Fibroblast of lung (primary cell): ENCODE results near the gene MRPS2. TPM values are rescaled to one million over a fixed set of nuclear protein-coding genes. Genes with fewer than 3 reads are reported as not detected.

Experiments
- DNase-seq, 2 donors: peaks; one replicate each; pipeline versions ENCODE4 v3.0.0 to v3.0.0-alpha.2; 2010; ENCODE audit warnings: low read depth in 2 of 2
- H2AFZ ChIP-seq: 2 replicates; pipeline ENCODE4 v1.5.1; 2012; ENCODE audit warnings: low read length, control low read depth, inconsistent platforms
- H3K27ac ChIP-seq: 2 replicates; pipeline ENCODE4 v1.5.1; 2011; ENCODE audit warnings: low read length, control low read depth; ENCODE audit not compliant: insufficient read depth
- H3K27me3 ChIP-seq: 2 replicates; pipeline ENCODE4 v1.5.1; 2011; ENCODE audit warnings: mild to moderate bottlenecking, low read length; ENCODE audit not compliant: control insufficient read depth, insufficient read depth
- H3K36me3 ChIP-seq: 2 replicates; pipeline ENCODE4 v1.5.1; 2011; ENCODE audit warnings: low read length; ENCODE audit not compliant: control insufficient read depth, insufficient read depth
- H3K4me1 ChIP-seq: 2 replicates; pipeline ENCODE4 v1.5.1; 2011; ENCODE audit warnings: low read length; ENCODE audit not compliant: control insufficient read depth, insufficient read depth; ENCODE audit errors: extremely low read depth
- H3K4me2 ChIP-seq: 2 replicates; pipeline ENCODE4 v1.5.1; 2011; ENCODE audit warnings: low read length, control low read depth; ENCODE audit not compliant: insufficient read depth; ENCODE audit errors: extremely low read depth
- H3K4me3 ChIP-seq, 4 experiments: fragments of 200-600 bp in 1 of 4; sonication (generic) in 1 of 4; replicated peaks in 1 of 4; 2 replicates each; pipeline ENCODE4 v1.5.1; 2011 to 2016; ENCODE audit warnings: low read length in 4 of 4, low read depth in 3 of 4, mild to moderate bottlenecking in 3 of 4, control low read depth in 2 of 4, inconsistent platforms in 1 of 4, mixed read lengths in 1 of 4; ENCODE audit not compliant: insufficient read depth in 1 of 4; ENCODE audit errors: control extremely low read depth in 1 of 4
- H3K79me2 ChIP-seq: 2 replicates; pipeline ENCODE4 v1.5.1; 2012; ENCODE audit warnings: mild to moderate bottlenecking, low read length, inconsistent platforms; ENCODE audit not compliant: control insufficient read depth, insufficient read depth
- H3K9ac ChIP-seq: 2 replicates; pipeline ENCODE4 v1.5.1; 2011; ENCODE audit warnings: mild to moderate bottlenecking, low read length, control low read depth; ENCODE audit not compliant: insufficient read depth
- H3K9me3 ChIP-seq: 2 replicates; pipeline ENCODE4 v1.5.1; 2012; ENCODE audit warnings: low read depth, low read length; ENCODE audit not compliant: control insufficient read depth, insufficient read depth
- H4K20me1 ChIP-seq: 2 replicates; pipeline ENCODE4 v1.5.1; 2011; ENCODE audit warnings: low read length; ENCODE audit not compliant: control insufficient read depth, insufficient read depth; ENCODE audit errors: extremely low read depth
- EZH2 ChIP-seq: IDR thresholded peaks from 2 replicates; pipeline ENCODE4 v1.5.1; 2012; ENCODE audit warnings: low read length, control low read depth, mild to moderate bottlenecking; ENCODE audit errors: missing control alignments
- polyA plus RNA-seq, 2 donors: library from polyadenylated mRNA; depleted of rRNA in 1 of 2; stranded (reverse) in 1 of 2; unstranded in 1 of 2; fragments of >200 nt; gene quantifications; 2 replicates each; pipeline ENCODE4 v1.2.1, GENCODE V29; 2011 to 2012; ENCODE audit warnings: missing spikeins in 1 of 2
- total RNA-seq: library from RNA; depleted of rRNA; stranded (reverse); fragments of >200 nt; gene quantifications from 2 replicates; pipeline ENCODE4 v1.2.1, GENCODE V29; 2014
- TF ChIP-seq, protein P1 (sequence below), 2 donors: IDR thresholded peaks in 1 of 2; conservative IDR thresholded peaks in 1 of 2; 1 replicate in 1 of 2; 2 replicates in 1 of 2; pipeline ENCODE4 v1.5.1; 2011 to 2012; ENCODE audit warnings: low read length in 2 of 2, control low read depth in 1 of 2, inconsistent platforms in 1 of 2, low read depth in 1 of 2, mild to moderate bottlenecking in 1 of 2

Gene MRPS2
- total and polyA plus RNA-seq, 2 donors (not counting 1 experiment from before 2014, with no cell fraction given): 10.4 to 43.6 TPM

DNA sequence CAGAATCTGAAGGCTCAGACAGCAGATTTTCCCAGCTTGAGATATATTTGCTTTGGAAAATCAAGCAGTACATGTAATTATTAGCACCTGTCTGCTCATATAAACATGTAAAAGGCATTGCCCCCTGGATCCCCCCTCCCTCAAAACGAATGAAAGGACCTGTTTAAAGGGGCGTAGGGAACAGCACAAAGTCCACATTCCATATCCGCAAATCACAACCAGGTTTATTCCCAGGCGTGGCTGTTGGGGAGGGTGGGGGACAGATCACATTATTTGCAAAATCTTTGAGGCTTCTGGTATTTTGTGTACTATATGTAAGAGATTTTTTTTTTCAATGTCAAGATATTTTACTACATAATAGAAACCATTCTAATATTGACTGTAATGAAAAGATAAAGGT is 8.7 kb upstream of the MRPS2 start:
- H3K27me3 ChIP-seq: no peaks in the 10 kb centered on the region
- H3K79me2 ChIP-seq: no peaks in the 10 kb centered on the region
- no peaks in the 10 kb centered on the region for H4K20me1 ChIP-seq
- no peaks in the 10 kb centered on the region for H3K9me3 ChIP-seq
- H3K4me3 ChIP-seq: no peak overlapping the region
- no peak overlapping the region for H3K9ac ChIP-seq
- no peak overlapping the region for H2AFZ ChIP-seq
- no peak overlapping the region for H3K4me2 ChIP-seq
- DNase-seq: no peak
- H3K4me1 ChIP-seq: no peaks in the 10 kb centered on the region
- TF ChIP-seq, protein P1, sequence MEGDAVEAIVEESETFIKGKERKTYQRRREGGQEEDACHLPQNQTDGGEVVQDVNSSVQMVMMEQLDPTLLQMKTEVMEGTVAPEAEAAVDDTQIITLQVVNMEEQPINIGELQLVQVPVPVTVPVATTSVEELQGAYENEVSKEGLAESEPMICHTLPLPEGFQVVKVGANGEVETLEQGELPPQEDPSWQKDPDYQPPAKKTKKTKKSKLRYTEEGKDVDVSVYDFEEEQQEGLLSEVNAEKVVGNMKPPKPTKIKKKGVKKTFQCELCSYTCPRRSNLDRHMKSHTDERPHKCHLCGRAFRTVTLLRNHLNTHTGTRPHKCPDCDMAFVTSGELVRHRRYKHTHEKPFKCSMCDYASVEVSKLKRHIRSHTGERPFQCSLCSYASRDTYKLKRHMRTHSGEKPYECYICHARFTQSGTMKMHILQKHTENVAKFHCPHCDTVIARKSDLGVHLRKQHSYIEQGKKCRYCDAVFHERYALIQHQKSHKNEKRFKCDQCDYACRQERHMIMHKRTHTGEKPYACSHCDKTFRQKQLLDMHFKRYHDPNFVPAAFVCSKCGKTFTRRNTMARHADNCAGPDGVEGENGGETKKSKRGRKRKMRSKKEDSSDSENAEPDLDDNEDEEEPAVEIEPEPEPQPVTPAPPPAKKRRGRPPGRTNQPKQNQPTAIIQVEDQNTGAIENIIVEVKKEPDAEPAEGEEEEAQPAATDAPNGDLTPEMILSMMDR (conservative IDR thresholded peaks at IDR 0.05 in 1 of 2, IDR thresholded peaks at IDR 0.05 in 1 of 2; ENCODE audit: low read depth in 1 of 2, low read length in 2 of 2): no peak
- no peak for TF ChIP-seq EZH2
- H3K27ac ChIP-seq: no peak overlapping the region
- H3K36me3 ChIP-seq: peaks cover 3% of the 10 kb centered on the region

DNA sequence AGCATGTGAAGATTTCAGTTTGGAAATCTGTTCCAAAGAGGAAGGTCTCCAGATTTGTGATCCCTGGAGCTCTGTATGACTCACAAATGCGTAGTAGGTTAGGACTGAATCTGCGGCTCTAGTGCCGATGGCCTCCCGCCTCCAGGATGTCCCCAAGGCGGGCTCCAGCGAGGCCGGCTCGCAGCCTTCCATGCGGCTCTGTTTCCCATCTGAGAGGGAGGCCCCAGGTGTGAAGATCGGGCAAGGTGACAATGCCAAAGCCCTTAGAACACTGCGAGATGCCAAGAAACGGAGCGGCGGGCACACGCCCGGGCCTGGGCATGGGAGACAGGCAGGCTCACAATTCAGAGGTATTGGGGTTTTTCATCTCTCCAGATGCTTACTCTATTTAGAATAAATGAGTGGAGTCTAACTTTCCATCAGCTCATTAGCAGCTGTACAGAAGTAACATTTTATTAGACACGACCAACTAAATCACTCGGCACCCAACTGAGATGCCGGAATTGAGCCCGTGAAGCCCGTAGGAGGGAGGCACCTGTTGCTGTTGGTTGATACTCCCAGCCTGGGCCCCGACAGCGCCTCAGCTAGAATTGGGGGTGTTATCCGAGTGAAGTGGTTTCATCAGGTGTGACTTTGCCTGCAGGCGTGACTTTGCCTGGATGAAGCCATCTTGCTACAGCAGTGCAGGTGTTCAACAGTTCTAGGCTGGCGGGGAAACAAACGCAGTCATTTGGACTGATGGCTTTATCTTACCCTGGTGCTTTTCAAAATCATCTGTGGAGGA is 7.4 kb upstream of the MRPS2 start:
- Histone ChIP-seq H3K9me3 (no peaks in the 10 kb centered on the region), H3K4me1 (no peaks in the 10 kb centered on the region), H3K36me3 (no peaks in the 10 kb centered on the region), H3K4me2 (no peak overlapping the region), H3K27ac (no peak overlapping the region), H2AFZ (no peak overlapping the region), H3K4me3 (no peak overlapping the region), H4K20me1 (no peaks in the 10 kb centered on the region), H3K9ac (no peak overlapping the region), H3K27me3 (no peaks in the 10 kb centered on the region), H3K79me2 (no peaks in the 10 kb centered on the region)
- TF ChIP-seq EZH2: no peak
- TF ChIP-seq, protein P1 (conservative IDR thresholded peaks at IDR 0.05 in 1 of 2, IDR thresholded peaks at IDR 0.05 in 1 of 2; ENCODE audit: low read depth in 1 of 2, low read length in 2 of 2): no peak
- no peak for DNase-seq

DNA sequence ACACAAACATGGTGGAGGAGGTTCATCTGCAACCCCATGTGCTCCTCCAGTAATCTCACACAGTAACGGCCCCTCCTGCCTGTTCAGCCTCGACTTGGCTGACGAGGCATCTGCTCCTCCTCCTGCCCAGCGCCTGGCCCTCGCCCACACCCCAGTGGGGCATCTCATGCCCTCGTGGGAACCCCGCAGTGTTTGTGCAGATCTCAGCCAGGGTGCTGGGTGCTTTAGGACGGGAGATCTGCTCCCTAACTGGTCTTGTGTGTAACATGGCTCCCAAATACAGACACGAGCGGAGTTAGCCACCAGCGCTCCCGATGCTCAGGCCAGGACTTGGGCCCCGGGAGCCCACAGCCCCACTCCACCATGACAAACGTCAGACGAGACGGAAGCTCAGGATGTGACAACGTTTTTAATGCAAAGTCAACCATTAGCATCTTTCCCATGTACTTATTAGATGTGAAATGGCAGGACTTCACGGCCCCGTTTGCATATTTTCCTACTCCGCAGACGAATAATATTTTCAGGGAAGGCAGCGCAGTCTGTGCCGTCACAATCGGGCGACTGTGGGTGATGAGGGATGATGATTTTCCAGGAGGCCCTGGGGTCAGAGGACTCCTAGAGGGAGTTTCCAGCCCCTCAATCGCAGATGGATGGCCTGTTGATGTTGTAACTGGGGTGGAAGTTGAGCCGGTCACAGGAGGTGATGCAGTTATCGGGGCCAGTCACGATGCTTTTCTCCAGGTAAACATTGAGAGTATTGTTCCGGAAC is 5.5 kb upstream of the MRPS2 start:
- no peaks in the 10 kb centered on the region for H3K36me3 ChIP-seq
- no peak overlapping the region for H3K27ac ChIP-seq
- H3K4me3 ChIP-seq: no peak overlapping the region
- H3K27me3 ChIP-seq: no peaks in the 10 kb centered on the region
- no peak overlapping the region for H3K4me2 ChIP-seq
- DNase-seq: no peak
- H4K20me1 ChIP-seq: no peaks in the 10 kb centered on the region
- no peak overlapping the region for H2AFZ ChIP-seq
- peaks cover 2% of the 10 kb centered on the region for H3K4me1 ChIP-seq
- H3K9ac ChIP-seq: no peak overlapping the region
- H3K9me3 ChIP-seq: no peaks in the 10 kb centered on the region
- H3K79me2 ChIP-seq: no peaks in the 10 kb centered on the region
- TF ChIP-seq EZH2: no peak
- TF ChIP-seq, protein P1 (conservative IDR thresholded peaks at IDR 0.05 in 1 of 2, IDR thresholded peaks at IDR 0.05 in 1 of 2; ENCODE audit: low read depth in 1 of 2, low read length in 2 of 2): no peak
